Measurements from ENCODE around the gene DICER1. TPM values are rescaled to one million over a fixed set of nuclear protein-coding genes. Genes with fewer than 3 reads are reported as not detected.

DICER1 gene
- total RNA-seq, 4 donors from 2014 or later = 64.7 to 137 (median 87.6) TPM

DNA sequence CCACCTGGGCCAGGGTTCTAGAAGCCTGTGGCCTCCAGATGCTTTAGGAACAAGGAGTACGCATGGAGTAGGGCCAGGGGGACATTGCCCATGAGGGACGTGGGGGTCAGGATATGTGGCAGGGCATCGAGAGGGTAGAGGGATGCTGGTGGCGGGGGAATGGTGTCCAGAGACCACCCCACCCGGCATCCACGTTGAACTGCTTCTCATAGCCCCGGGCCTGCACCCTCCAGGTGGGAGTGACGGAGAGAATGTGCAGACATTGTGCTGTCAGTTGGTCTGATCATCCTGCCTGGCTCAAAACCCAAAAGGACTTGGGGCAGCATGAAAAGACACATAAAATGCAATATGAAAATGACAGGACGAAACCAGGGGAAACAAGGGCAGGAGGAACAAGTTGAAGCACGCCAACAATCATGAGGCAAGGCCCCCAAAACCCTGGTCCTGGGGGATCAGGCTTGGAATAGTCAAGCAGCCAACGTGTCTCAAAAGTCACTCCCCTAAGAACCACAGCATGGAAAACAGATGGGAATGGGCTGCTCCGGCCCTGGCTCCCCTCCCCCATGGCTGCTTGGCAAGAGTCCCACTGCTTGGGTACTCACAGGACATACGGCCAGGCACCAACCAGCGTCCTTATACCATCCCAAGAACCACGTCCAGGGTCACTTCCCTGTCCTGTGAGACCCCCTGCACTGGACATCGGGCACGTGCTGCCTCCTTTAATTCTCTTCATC lies 117.9 kb downstream of the DICER1 start:
- no peak for ATAC-seq (ENCODE audit: low FRiP score)
- TF ChIP-seq, protein P1, sequence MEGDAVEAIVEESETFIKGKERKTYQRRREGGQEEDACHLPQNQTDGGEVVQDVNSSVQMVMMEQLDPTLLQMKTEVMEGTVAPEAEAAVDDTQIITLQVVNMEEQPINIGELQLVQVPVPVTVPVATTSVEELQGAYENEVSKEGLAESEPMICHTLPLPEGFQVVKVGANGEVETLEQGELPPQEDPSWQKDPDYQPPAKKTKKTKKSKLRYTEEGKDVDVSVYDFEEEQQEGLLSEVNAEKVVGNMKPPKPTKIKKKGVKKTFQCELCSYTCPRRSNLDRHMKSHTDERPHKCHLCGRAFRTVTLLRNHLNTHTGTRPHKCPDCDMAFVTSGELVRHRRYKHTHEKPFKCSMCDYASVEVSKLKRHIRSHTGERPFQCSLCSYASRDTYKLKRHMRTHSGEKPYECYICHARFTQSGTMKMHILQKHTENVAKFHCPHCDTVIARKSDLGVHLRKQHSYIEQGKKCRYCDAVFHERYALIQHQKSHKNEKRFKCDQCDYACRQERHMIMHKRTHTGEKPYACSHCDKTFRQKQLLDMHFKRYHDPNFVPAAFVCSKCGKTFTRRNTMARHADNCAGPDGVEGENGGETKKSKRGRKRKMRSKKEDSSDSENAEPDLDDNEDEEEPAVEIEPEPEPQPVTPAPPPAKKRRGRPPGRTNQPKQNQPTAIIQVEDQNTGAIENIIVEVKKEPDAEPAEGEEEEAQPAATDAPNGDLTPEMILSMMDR (IDR thresholded peaks at IDR 0.05) = no peak
- no peak for DNase-seq (ENCODE audit: low spot score)

GRCh38 chr14:95038521-95039250 lies 118.6 kb downstream of the DICER1 start:
- TF ChIP-seq, protein P1 (IDR thresholded peaks at IDR 0.05) = no peak
- no peak for ATAC-seq (ENCODE audit: low FRiP score)
- DNase-seq (ENCODE audit: low spot score) = no peak

DNA sequence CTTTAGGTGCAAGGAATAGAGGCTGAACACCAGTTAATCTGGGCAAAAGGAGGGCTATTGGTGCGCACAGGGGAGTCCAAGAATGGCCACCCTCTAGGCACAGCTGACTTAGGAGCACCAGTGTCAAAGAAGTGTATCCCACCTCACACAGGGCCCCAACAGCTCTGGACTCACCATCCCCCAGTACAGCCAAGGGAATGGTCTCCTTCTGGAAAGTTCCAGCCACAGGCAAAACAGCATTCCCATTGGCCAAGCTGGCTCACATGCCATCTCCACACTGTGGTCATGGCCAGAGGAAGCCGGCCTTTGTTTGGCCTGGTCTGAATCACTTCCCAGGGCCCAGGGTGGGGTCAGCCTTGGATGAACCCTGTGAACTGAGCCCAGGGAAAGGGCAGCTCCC lies 120.1 kb downstream of the DICER1 start:
- DNase-seq (ENCODE audit: low spot score) (no peak), ATAC-seq (ENCODE audit: low FRiP score) (no peak)
- TF ChIP-seq, protein P1 (IDR thresholded peaks at IDR 0.05) = no peak

Small RNA genes within 50 kb of the gene (small RNA-seq; reads per million reads assigned to genes)
- not detected for gene MIR3173

Other genes with a start within 250 kb of the DICER1 start
- gene CLMN, start 162.4 kb upstream of the DICER1 start, total RNA-seq = 10 to 100 TPM; 25.1 to 41.9 (median 32.9) TPM

Measured in omental fat pad (tissue), 4 donors.